Measurements from ENCODE around the gene AK8. TPM values are rescaled to one million over a fixed set of nuclear protein-coding genes. Genes with fewer than 3 reads are reported as not detected.

The AK8 gene
- total RNA-seq, 1 experiment from 2014 or later, result 2.5 TPM

DNA sequence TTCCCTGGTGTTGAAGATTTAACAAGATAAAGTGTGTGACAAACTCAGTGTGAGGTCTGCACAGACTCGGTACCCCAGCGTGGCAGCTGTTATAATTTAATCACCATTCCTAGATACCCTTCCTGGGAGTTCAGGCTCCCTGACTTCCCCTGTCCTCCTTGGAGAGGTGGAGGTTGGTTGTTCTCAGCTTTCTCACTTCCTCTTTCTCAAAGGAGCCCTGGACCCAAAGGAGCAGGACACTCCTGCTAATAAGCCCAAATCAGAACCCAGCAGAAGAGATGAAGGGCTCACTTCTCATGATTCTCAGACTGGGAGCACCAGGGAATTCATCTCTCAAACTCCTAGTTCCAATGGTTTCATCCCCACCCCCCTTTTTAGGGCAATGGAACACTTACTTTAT is 149.6 kb downstream of the AK8 start (continued):
- TF ChIP-seq, protein P1, sequence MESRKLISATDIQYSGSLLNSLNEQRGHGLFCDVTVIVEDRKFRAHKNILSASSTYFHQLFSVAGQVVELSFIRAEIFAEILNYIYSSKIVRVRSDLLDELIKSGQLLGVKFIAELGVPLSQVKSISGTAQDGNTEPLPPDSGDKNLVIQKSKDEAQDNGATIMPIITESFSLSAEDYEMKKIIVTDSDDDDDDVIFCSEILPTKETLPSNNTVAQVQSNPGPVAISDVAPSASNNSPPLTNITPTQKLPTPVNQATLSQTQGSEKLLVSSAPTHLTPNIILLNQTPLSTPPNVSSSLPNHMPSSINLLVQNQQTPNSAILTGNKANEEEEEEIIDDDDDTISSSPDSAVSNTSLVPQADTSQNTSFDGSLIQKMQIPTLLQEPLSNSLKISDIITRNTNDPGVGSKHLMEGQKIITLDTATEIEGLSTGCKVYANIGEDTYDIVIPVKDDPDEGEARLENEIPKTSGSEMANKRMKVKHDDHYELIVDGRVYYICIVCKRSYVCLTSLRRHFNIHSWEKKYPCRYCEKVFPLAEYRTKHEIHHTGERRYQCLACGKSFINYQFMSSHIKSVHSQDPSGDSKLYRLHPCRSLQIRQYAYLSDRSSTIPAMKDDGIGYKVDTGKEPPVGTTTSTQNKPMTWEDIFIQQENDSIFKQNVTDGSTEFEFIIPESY (IDR thresholded peaks at IDR 0.05; ENCODE audit: extremely low read depth, insufficient replicate concordance, low read length), result no peak
- TF ChIP-seq SRF (IDR thresholded peaks at IDR 0.05; ENCODE audit: low read depth), result no peak

DNA sequence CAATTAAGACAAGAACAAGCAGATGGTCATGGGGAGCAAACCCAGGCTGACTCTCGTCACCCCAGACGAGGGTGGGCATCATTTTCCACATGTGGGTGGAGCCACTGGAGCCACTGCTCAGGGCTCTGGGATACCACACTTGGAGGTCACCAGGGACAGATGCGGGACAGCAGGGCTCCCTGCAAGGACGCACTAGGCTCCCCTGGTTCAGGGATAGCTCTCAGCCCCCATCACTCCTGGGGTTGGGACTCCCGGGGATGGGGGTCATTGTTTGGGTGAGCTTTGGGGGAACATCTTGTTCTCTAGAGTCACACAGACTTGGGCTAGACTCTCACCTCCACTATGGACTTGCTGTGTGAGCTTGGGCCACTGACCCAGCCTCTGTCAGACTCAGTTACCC is 150.0 kb downstream of the AK8 start:
- H3K36me3 ChIP-seq (ENCODE audit: control insufficient read depth in 1 of 2, insufficient read depth in 2 of 2, low read length in 2 of 2), result no peaks in the 10 kb centered on the region
- RAD21 ChIA-PET (ENCODE audit: low non-redundant PET in 1 of 2, low total read pairs in 2 of 2, uncharacterized antibody in 2 of 2, unreplicated experiment in 2 of 2), result no interaction called here

DNA sequence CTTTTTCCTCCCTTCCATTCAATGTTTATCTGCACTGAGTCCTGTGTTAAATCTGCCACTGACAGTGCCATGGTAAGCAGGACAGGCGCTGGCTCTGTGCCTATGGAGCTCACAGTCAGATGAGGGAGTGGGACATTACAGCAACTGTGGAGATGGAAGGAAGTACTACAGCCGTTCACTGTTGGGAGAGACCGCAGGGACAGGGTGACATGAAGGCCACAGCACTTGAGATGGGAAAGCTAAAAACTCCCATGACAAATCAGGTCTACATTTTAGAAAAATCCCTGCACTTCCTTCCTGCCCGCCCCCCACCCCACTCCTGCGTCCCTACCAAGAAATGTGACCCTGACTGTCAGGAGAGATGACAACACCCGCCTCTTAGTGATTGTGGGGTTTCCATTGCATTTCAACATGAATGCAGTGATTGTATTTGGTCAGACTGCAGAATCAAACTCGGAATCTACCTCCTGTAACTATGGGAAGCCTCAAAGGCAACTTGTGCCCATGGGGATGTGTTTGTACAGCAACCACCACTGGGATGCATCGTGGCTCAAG is 151.4 kb downstream of the AK8 start:
- RAD21 ChIA-PET (ENCODE audit: low non-redundant PET in 1 of 2, low total read pairs in 2 of 2, uncharacterized antibody in 2 of 2, unreplicated experiment in 2 of 2), result no interaction called here

More for the DNA sequence above, 150.0 kb downstream of the AK8 start:
- intact Hi-C loops (cut with micrococcal nuclease), result no loop called here
- H3K9ac ChIP-seq (ENCODE audit: low read length), result no peak overlapping the region
- no peak for DNase-seq (ENCODE audit: low read depth, low spot score)
- H3K27me3 ChIP-seq (ENCODE audit: insufficient read depth, low read length), result peaks cover 14% of the 10 kb centered on the region; the same call in 1 of the 2 replicates
- H3K4me2 ChIP-seq (ENCODE audit: low read length), result no peak overlapping the region
- no peak for ATAC-seq
- H3K9me2 ChIP-seq (ENCODE audit: insufficient read depth), result no peaks in the 10 kb centered on the region
- no peaks in the 10 kb centered on the region for H3K4me1 ChIP-seq (ENCODE audit: control insufficient read depth in 1 of 2, insufficient read depth in 2 of 2, low read length in 2 of 2)
- H3K79me2 ChIP-seq (ENCODE audit: insufficient read depth, low read length), result no peaks in the 10 kb centered on the region
- H4K20me1 ChIP-seq (ENCODE audit: insufficient read depth), result no peaks in the 10 kb centered on the region
- H3K4me3 ChIP-seq (replicated peaks in 1 of 2; ENCODE audit: low read depth in 1 of 2, low read length in 2 of 2), result no peak overlapping the region
- CTCF ChIA-PET, result no interaction called here
- TF ChIP-seq YY1 (IDR thresholded peaks at IDR 0.05; ENCODE audit: extremely low read depth, insufficient replicate concordance, low read depth, low read length) (no peak), SIN3A (IDR thresholded peaks at IDR 0.05; ENCODE audit: low read depth) (no peak)
- no peaks in the 10 kb centered on the region for H3K9me3 ChIP-seq (ENCODE audit: control insufficient read depth in 1 of 2, insufficient read depth in 1 of 2, low read depth in 1 of 2, low read length in 2 of 2)
- POLR2A ChIA-PET, result no interaction called here
- no peak overlapping the region for H3K27ac ChIP-seq (ENCODE audit: low read depth, low read length)
- no peak overlapping the region for H2AFZ ChIP-seq (ENCODE audit: low read depth, low read length, poor library complexity, severe bottlenecking)
- no TSS peak for BruUV-seq (replicated peaks)

More for the DNA sequence above, 151.4 kb downstream of the AK8 start:
- Histone ChIP-seq H3K9me2 (ENCODE audit: insufficient read depth) (no peaks in the 10 kb centered on the region), H3K27me3 (ENCODE audit: insufficient read depth, low read length) (peaks cover 14% of the 10 kb centered on the region; the same call in 1 of the 2 replicates), H3K4me1 (ENCODE audit: control insufficient read depth in 1 of 2, insufficient read depth in 2 of 2, low read length in 2 of 2) (no peaks in the 10 kb centered on the region), H4K20me1 (ENCODE audit: insufficient read depth) (no peaks in the 10 kb centered on the region), H3K79me2 (ENCODE audit: insufficient read depth, low read length) (no peaks in the 10 kb centered on the region), H3K9ac (ENCODE audit: low read length) (no peak overlapping the region), H3K36me3 (ENCODE audit: control insufficient read depth in 1 of 2, insufficient read depth in 2 of 2, low read length in 2 of 2) (no peaks in the 10 kb centered on the region), H3K4me3 (replicated peaks in 1 of 2; ENCODE audit: low read depth in 1 of 2, low read length in 2 of 2) (no peak overlapping the region), H3K9me3 (ENCODE audit: control insufficient read depth in 1 of 2, insufficient read depth in 1 of 2, low read depth in 1 of 2, low read length in 2 of 2) (no peaks in the 10 kb centered on the region), H3K27ac (ENCODE audit: low read depth, low read length) (no peak overlapping the region), H2AFZ (ENCODE audit: low read depth, low read length, poor library complexity, severe bottlenecking) (no peak overlapping the region), H3K4me2 (ENCODE audit: low read length) (no peak overlapping the region)
- TF ChIP-seq POLR2AphosphoS5 (IDR thresholded peaks at IDR 0.05; ENCODE audit: low read depth, low read length) (no peak), CEBPB (IDR thresholded peaks at IDR 0.05; ENCODE audit: low read depth) (no peak), FOSL1 (IDR thresholded peaks at IDR 0.05; ENCODE audit: low read depth) (no peak), YY1 (IDR thresholded peaks at IDR 0.05; ENCODE audit: extremely low read depth, insufficient replicate concordance, low read depth, low read length) (no peak), EZH2 (IDR thresholded peaks at IDR 0.05) (no peak), ELF1 (IDR thresholded peaks at IDR 0.05; ENCODE audit: borderline replicate concordance, low read depth) (no peak), RAD21 (IDR thresholded peaks at IDR 0.05; ENCODE audit: low read depth) (no peak), ZNF274 (IDR thresholded peaks at IDR 0.05; ENCODE audit: low read depth, low read length) (no peak)
- no TSS peak for BruUV-seq (replicated peaks)
- intact Hi-C loops (cut with micrococcal nuclease), result no loop called here
- DNase-seq (ENCODE audit: low read depth, low spot score), result no peak
- ChIA-PET CTCF (no interaction called here), POLR2A (no interaction called here)
- ATAC-seq, result no peak
